HEK293 (cell line): ENCODE results near the gene DNAH1.

Experiments
- CTCF ChIA-PET: fragments of 350-600 bp; formaldehyde crosslinking; extraction: SDS; loops from one replicate; lab custom pipeline; 2021; ENCODE audit warnings: antibody characterized with exemption; lab: Yijun Ruan, JAX
- POLR2A ChIA-PET: fragments of 300-600 bp; formaldehyde crosslinking; extraction: SDS; loops from one replicate; lab custom pipeline; 2020; ENCODE audit warnings: antibody characterized with exemption, inconsistent platforms; lab: Yijun Ruan, JAX
- H3K27ac ChIP-seq: fragments of 200-500 bp; sonication (Bioruptor generic); 2 replicates; pipeline ENCODE4 v1.5.1; 2014; ENCODE audit warnings: low read depth, low read length, control low read depth, inconsistent platforms; ENCODE audit errors: extremely low read depth
- H3K36me3 ChIP-seq, 2 experiments: fragments of 200-500 bp in 1 of 2; sonication (Bioruptor generic) in 1 of 2; 1 replicate in 1 of 2; 2 replicates in 1 of 2; pipeline ENCODE4 v1.5.1; 2014 to 2017; ENCODE audit warnings: inconsistent platforms in 2 of 2, low read length in 2 of 2; ENCODE audit not compliant: control insufficient read depth in 2 of 2, insufficient read depth in 1 of 2
- H3K4me1 ChIP-seq: fragments of 200-500 bp; sonication (Bioruptor generic); 2 replicates; pipeline ENCODE4 v1.5.1; 2014; ENCODE audit warnings: mild to moderate bottlenecking, low read length, inconsistent platforms; ENCODE audit not compliant: control insufficient read depth, insufficient read depth
- H3K4me3 ChIP-seq: 2 replicates; pipeline ENCODE4 v1.5.1; 2011; ENCODE audit warnings: low read depth, mild to moderate bottlenecking, control low read depth, low read length, moderate library complexity
- H3K9me3 ChIP-seq: fragments of 200-500 bp; sonication (Bioruptor generic); 2 replicates; pipeline ENCODE4 v1.5.1; 2014; ENCODE audit warnings: low read depth, low read length, inconsistent platforms; ENCODE audit not compliant: control insufficient read depth, insufficient read depth
- AEBP2 ChIP-seq: fragments of 450-650 bp; formaldehyde crosslinking; IDR thresholded peaks from 2 replicates; pipeline ENCODE4 v1.5.1; 2016; ENCODE audit warnings: missing biosample characterization, missing genetic modification characterization, borderline replicate concordance
- FEZF1 ChIP-seq: fragments of 450-650 bp; formaldehyde crosslinking; IDR thresholded peaks from 2 replicates; pipeline ENCODE4 v1.5.1; 2016; ENCODE audit warnings: missing biosample characterization, missing genetic modification characterization
- INSM2 ChIP-seq: fragments of 450-650 bp; formaldehyde crosslinking; IDR thresholded peaks from 2 replicates; pipeline ENCODE4 v1.5.1; 2016; ENCODE audit warnings: missing biosample characterization, missing genetic modification characterization
- WT1 ChIP-seq: fragments of 450-650 bp; formaldehyde crosslinking; IDR thresholded peaks from 2 replicates; pipeline ENCODE4 v1.5.1; 2016; ENCODE audit warnings: missing biosample characterization, missing genetic modification characterization
- ZBTB48 ChIP-seq: fragments of 450-650 bp; formaldehyde crosslinking; IDR thresholded peaks from 2 replicates; pipeline ENCODE4 v1.5.1; 2016; ENCODE audit warnings: missing biosample characterization, missing genetic modification characterization
- ZNF133 ChIP-seq: fragments of 450-650 bp; formaldehyde crosslinking; IDR thresholded peaks from 2 replicates; pipeline ENCODE4 v1.5.1; 2016; ENCODE audit warnings: missing biosample characterization, missing genetic modification characterization
- ZNF146 ChIP-seq: fragments of 450-650 bp; formaldehyde crosslinking; IDR thresholded peaks from 2 replicates; pipeline ENCODE4 v1.5.1; 2016; ENCODE audit warnings: missing biosample characterization, missing genetic modification characterization
- ZNF155 ChIP-seq: fragments of 450-650 bp; formaldehyde crosslinking; IDR thresholded peaks from 2 replicates; pipeline ENCODE4 v1.5.1; 2016; ENCODE audit warnings: missing biosample characterization, missing genetic modification characterization
- ZNF157 ChIP-seq: fragments of 450-650 bp; formaldehyde crosslinking; IDR thresholded peaks from 2 replicates; pipeline ENCODE4 v1.5.1; 2016; ENCODE audit warnings: missing biosample characterization, missing genetic modification characterization
- ZNF280D ChIP-seq: fragments of 450-650 bp; formaldehyde crosslinking; IDR thresholded peaks from 2 replicates; pipeline ENCODE4 v1.5.1; 2016; ENCODE audit warnings: missing biosample characterization, missing genetic modification characterization
- ZNF391 ChIP-seq: fragments of 450-650 bp; formaldehyde crosslinking; IDR thresholded peaks from 2 replicates; pipeline ENCODE4 v1.5.1; 2016; ENCODE audit warnings: low read depth, missing biosample characterization, missing genetic modification characterization, borderline replicate concordance
- ZNF518A ChIP-seq: fragments of 450-650 bp; formaldehyde crosslinking; conservative IDR thresholded peaks from 2 replicates; pipeline ENCODE4 v1.5.1; 2016; ENCODE audit warnings: low read depth, missing biosample characterization, missing genetic modification characterization
- ZNF530 ChIP-seq: fragments of 450-650 bp; formaldehyde crosslinking; IDR thresholded peaks from 2 replicates; pipeline ENCODE4 v1.5.1; 2016; ENCODE audit warnings: low read depth, missing biosample characterization, missing genetic modification characterization
- ZNF624 ChIP-seq: fragments of 450-650 bp; formaldehyde crosslinking; IDR thresholded peaks from 2 replicates; pipeline ENCODE4 v1.5.1; 2017; ENCODE audit warnings: missing biosample characterization, missing genetic modification characterization
- ZNF639 ChIP-seq: fragments of 450-650 bp; formaldehyde crosslinking; IDR thresholded peaks from 2 replicates; pipeline ENCODE4 v1.5.1; 2016; ENCODE audit warnings: missing biosample characterization, missing genetic modification characterization
- ZNF658 ChIP-seq: fragments of 450-650 bp; formaldehyde crosslinking; IDR thresholded peaks from 2 replicates; pipeline ENCODE4; 2016; ENCODE audit warnings: missing biosample characterization, missing genetic modification characterization
- ZNF660 ChIP-seq: fragments of 450-650 bp; IDR thresholded peaks from 2 replicates; pipeline ENCODE4 v1.5.1; 2018; ENCODE audit warnings: missing biosample characterization, mild to moderate bottlenecking, missing genetic modification characterization
- ZNF843 ChIP-seq: fragments of 450-650 bp; formaldehyde crosslinking; IDR thresholded peaks from 2 replicates; pipeline ENCODE4 v1.5.1; 2016; ENCODE audit warnings: missing biosample characterization, missing genetic modification characterization
- ZSCAN4 ChIP-seq: fragments of 450-650 bp; formaldehyde crosslinking; IDR thresholded peaks from 2 replicates; pipeline ENCODE4 v1.5.1; 2017; ENCODE audit warnings: missing biosample characterization, missing genetic modification characterization
- ZXDB ChIP-seq: fragments of 450-650 bp; formaldehyde crosslinking; IDR thresholded peaks from 2 replicates; pipeline ENCODE4 v1.5.1; 2016; ENCODE audit warnings: missing biosample characterization, missing genetic modification characterization

DNAH1 gene

GRCh38 chr3:52401551-52401950 lies 85.4 kb downstream of the DNAH1 start:
- Histone ChIP-seq H3K4me1 (no peaks in the 10 kb centered on the region), H3K4me3 (no peak overlapping the region), H3K9me3 (no peaks in the 10 kb centered on the region), H3K36me3 (peaks cover 0 to 80% of the 10 kb centered on the region in 2 experiments; a peak in 1 of 3 replicates), H3K27ac (no peak overlapping the region)
- POLR2A ChIA-PET, result interaction anchor here (0.6 to 1.1 kb wide), 2 partner anchors 16 to 105 kb away, joined by 3 read pairs; no protein-coding TSS in a partner anchor
- CTCF ChIA-PET, result no interaction called here
- TF ChIP-seq ZNF391 (tag by site-specific recombination), result no peak
- TF ChIP-seq ZXDB (tag by site-specific recombination), result no peak
- no peak for TF ChIP-seq FEZF1
- TF ChIP-seq INSM2 (tag by site-specific recombination), result no peak
- no peak for TF ChIP-seq ZSCAN4 (tag by site-specific recombination)
- no peak for TF ChIP-seq ZNF624 (tag by site-specific recombination)
- TF ChIP-seq ZNF133 (tag by site-specific recombination), result no peak
- TF ChIP-seq ZNF639 (tag by site-specific recombination), result no peak
- no peak for TF ChIP-seq AEBP2 (tag by site-specific recombination)
- no peak for TF ChIP-seq ZNF530 (tag by site-specific recombination)
- TF ChIP-seq ZNF518A (tag by site-specific recombination), result no peak
- TF ChIP-seq WT1 (tag by site-specific recombination), result no peak
- no peak for TF ChIP-seq ZNF155 (tag by site-specific recombination)
- no peak for TF ChIP-seq ZNF280D
- no peak for TF ChIP-seq ZNF658 (tag by site-specific recombination)
- TF ChIP-seq ZBTB48 (tag by site-specific recombination), result no peak
- TF ChIP-seq ZNF843 (tag by site-specific recombination), result no peak
- no peak for TF ChIP-seq ZNF157 (tag by site-specific recombination)
- no peak for TF ChIP-seq ZNF660 (tag by site-specific recombination)
- no peak for TF ChIP-seq ZNF146 (tag by site-specific recombination)
